ENCODE data around the gene SHC1. TPM values are rescaled to one million over a fixed set of nuclear protein-coding genes. Genes with fewer than 3 reads are reported as not detected.
"Not testable (repeated sequence)": the region's sequence is repeated elsewhere in the genome, so short reads cannot be mapped to it uniquely, and the experiment has no call there.

SHC1 gene
- polyA plus RNA-seq, 1 experiment, result 371 TPM

DNA sequence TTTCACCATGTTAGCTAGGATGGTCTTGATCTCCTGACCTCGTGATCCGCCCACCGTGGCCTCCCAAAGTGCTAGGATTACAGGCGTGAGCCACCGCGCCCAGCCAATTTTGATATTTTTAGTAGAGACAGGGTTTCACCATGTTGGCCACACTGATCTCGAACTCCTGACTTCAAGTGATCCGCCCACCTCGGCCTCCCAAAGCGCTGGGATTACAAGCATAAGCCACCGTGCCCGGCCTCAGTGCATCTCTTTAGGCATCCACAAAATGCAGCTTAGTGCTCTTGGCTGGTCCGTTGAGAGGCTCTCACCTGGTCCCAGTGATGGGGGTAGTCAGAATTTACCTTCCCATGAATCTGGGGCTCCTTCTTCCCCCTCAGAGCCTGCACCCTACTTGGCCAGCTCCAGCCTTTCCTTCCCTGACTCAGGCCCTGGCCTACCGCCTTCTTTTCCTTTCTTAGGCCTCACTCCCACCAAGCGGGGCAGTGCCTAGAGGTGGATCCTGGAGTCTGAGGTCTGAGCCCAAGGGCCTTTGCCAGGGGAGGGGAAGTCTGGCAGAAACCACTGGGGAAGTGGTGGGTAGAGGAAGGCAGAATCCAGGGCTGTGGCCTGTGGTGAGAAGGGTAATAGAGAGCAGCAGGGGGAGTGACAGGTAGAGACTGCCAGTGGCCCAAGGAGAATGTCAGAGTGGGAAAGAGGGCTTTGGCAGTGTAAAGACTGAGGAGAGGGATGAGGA lies 26.6 kb upstream of the SHC1 start:
- POLR2A ChIA-PET, result interaction anchor here (0.7 to 1.0 kb wide), 4 partner anchors 27 to 119 kb away, joined by 3 to 7 read pairs (median 3); partner anchors contain the start of gene PYGO2
- CTCF ChIA-PET, result interaction anchor here (0.8 to 3.2 kb wide), 5 partner anchors 13 to 61 kb away, joined by 4 to 27 read pairs (median 6); partner anchors contain the start of gene FLAD1
- TF ChIP-seq, protein P1, sequence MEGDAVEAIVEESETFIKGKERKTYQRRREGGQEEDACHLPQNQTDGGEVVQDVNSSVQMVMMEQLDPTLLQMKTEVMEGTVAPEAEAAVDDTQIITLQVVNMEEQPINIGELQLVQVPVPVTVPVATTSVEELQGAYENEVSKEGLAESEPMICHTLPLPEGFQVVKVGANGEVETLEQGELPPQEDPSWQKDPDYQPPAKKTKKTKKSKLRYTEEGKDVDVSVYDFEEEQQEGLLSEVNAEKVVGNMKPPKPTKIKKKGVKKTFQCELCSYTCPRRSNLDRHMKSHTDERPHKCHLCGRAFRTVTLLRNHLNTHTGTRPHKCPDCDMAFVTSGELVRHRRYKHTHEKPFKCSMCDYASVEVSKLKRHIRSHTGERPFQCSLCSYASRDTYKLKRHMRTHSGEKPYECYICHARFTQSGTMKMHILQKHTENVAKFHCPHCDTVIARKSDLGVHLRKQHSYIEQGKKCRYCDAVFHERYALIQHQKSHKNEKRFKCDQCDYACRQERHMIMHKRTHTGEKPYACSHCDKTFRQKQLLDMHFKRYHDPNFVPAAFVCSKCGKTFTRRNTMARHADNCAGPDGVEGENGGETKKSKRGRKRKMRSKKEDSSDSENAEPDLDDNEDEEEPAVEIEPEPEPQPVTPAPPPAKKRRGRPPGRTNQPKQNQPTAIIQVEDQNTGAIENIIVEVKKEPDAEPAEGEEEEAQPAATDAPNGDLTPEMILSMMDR (IDR thresholded peaks at IDR 0.05; ENCODE audit: low read depth, low read length), result no peak
- Histone ChIP-seq H3K27ac (ENCODE audit: low read depth, low read length) (no peak overlapping the region), H3K27me3 (ENCODE audit: control insufficient read depth, insufficient read depth, low read length) (no peaks in the 10 kb centered on the region), H3K4me3 (ENCODE audit: low read depth, low read length) (no peak overlapping the region), H3K9me3 (ENCODE audit: control insufficient read depth, insufficient read depth, low read length) (no peaks in the 10 kb centered on the region; the same call in 1 of the 2 replicates)
- no peak for DNase-seq (ENCODE audit: low read depth, low spot score)

- not testable (repeated sequence) for H3K4me3 ChIP-seq (ENCODE audit: low read depth, low read length); H3K27me3 ChIP-seq (ENCODE audit: control insufficient read depth, insufficient read depth, low read length); H3K9me3 ChIP-seq (ENCODE audit: control insufficient read depth, insufficient read depth, low read length); DNase-seq (ENCODE audit: low read depth, low spot score); H3K27ac ChIP-seq (ENCODE audit: low read depth, low read length)
- ChIA-PET POLR2A (interaction anchor here (0.7 to 1.3 kb wide), 4 partner anchors 8 to 26 kb away, joined by 5 to 9 read pairs (median 8); partner anchors contain the start of gene SHC1), CTCF (interaction anchor here (0.6 to 4.1 kb wide), 14 partner anchors 8 to 174 kb away, joined by 3 to 28 read pairs (median 4); partner anchors contain the start of genes ADAM15, FLAD1, PBXIP1 and PMVK)
- TF ChIP-seq, protein P1 (IDR thresholded peaks at IDR 0.05; ENCODE audit: low read depth, low read length), result peak; percentile 50
These were observed 24.9 kb upstream of the SHC1 start for GRCh38 chr1:154995301-154995983.

GRCh38 chr1:154994591-154994990 lies 24.0 kb upstream of the SHC1 start:
- no peaks in the 10 kb centered on the region for H3K9me3 ChIP-seq (ENCODE audit: control insufficient read depth, insufficient read depth, low read length)
- H3K4me3 ChIP-seq (ENCODE audit: low read depth, low read length), result no peak overlapping the region
- ChIA-PET POLR2A (interaction anchor here (0.8 to 2.0 kb wide), 2 partner anchors 21 to 24 kb away, joined by 5 to 14 read pairs; partner anchors contain the start of gene SHC1), CTCF (interaction anchor here (1.1 to 4.1 kb wide), 9 partner anchors 11 to 94 kb away, joined by 3 to 28 read pairs (median 4); partner anchors contain the start of genes ADAM15, FLAD1, PBXIP1 and SHC1)
- H3K27me3 ChIP-seq (ENCODE audit: control insufficient read depth, insufficient read depth, low read length), result no peaks in the 10 kb centered on the region
- TF ChIP-seq, protein P1 (IDR thresholded peaks at IDR 0.05; ENCODE audit: low read depth, low read length), result no peak
- DNase-seq (ENCODE audit: low read depth, low spot score), result no peak
- no peak overlapping the region for H3K27ac ChIP-seq (ENCODE audit: low read depth, low read length)

- Histone ChIP-seq H3K27ac (ENCODE audit: low read depth, low read length) (no peak overlapping the region), H3K4me3 (ENCODE audit: low read depth, low read length) (no peak overlapping the region), H3K9me3 (ENCODE audit: control insufficient read depth, insufficient read depth, low read length) (no peaks in the 10 kb centered on the region), H3K27me3 (ENCODE audit: control insufficient read depth, insufficient read depth, low read length) (no peaks in the 10 kb centered on the region)
- no peak for DNase-seq (ENCODE audit: low read depth, low spot score)
- TF ChIP-seq, protein P1 (IDR thresholded peaks at IDR 0.05; ENCODE audit: low read depth, low read length), result no peak
- ChIA-PET POLR2A (interaction anchor here (0.8 to 2.0 kb wide), 3 partner anchors 21 to 90 kb away, joined by 5 to 14 read pairs (median 5); partner anchors contain the start of gene SHC1), CTCF (interaction anchor here (0.7 to 4.1 kb wide), 8 partner anchors 10 to 435 kb away, joined by 3 to 28 read pairs (median 4); partner anchors contain the start of genes ADAM15, FLAD1 and PBXIP1)
These were observed 23.7 kb upstream of the SHC1 start for GRCh38 chr1:154994269-154994587.
